ENCODE measurements around the gene LRIG1.

GRCh38 chr3:66403323-66403990 lies 97.4 kb downstream of the LRIG1 start:
- no peak for TF ChIP-seq RAD21 (IDR thresholded peaks at IDR 0.05; ENCODE audit: low read depth)
- no peak for TF ChIP-seq CREB1 (IDR thresholded peaks at IDR 0.05; ENCODE audit: low read depth)
- no peak for TF ChIP-seq TEAD4 (IDR thresholded peaks at IDR 0.05)
- no peak for TF ChIP-seq TAF1 (IDR thresholded peaks at IDR 0.05; ENCODE audit: low read depth)
- TF ChIP-seq ZBTB7A (IDR thresholded peaks at IDR 0.05; ENCODE audit: low read depth): no peak
- no peak for TF ChIP-seq CEBPB (IDR thresholded peaks at IDR 0.05)
- TF ChIP-seq, protein P1, sequence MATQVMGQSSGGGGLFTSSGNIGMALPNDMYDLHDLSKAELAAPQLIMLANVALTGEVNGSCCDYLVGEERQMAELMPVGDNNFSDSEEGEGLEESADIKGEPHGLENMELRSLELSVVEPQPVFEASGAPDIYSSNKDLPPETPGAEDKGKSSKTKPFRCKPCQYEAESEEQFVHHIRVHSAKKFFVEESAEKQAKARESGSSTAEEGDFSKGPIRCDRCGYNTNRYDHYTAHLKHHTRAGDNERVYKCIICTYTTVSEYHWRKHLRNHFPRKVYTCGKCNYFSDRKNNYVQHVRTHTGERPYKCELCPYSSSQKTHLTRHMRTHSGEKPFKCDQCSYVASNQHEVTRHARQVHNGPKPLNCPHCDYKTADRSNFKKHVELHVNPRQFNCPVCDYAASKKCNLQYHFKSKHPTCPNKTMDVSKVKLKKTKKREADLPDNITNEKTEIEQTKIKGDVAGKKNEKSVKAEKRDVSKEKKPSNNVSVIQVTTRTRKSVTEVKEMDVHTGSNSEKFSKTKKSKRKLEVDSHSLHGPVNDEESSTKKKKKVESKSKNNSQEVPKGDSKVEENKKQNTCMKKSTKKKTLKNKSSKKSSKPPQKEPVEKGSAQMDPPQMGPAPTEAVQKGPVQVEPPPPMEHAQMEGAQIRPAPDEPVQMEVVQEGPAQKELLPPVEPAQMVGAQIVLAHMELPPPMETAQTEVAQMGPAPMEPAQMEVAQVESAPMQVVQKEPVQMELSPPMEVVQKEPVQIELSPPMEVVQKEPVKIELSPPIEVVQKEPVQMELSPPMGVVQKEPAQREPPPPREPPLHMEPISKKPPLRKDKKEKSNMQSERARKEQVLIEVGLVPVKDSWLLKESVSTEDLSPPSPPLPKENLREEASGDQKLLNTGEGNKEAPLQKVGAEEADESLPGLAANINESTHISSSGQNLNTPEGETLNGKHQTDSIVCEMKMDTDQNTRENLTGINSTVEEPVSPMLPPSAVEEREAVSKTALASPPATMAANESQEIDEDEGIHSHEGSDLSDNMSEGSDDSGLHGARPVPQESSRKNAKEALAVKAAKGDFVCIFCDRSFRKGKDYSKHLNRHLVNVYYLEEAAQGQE (IDR thresholded peaks at IDR 0.05; ENCODE audit: low read depth): no peak
- TF ChIP-seq NFIC (IDR thresholded peaks at IDR 0.05): no peak
- no peak for TF ChIP-seq EGR1 (IDR thresholded peaks at IDR 0.05)
- no peak for TF ChIP-seq EP300 (IDR thresholded peaks at IDR 0.05; ENCODE audit: borderline replicate concordance)
- TF ChIP-seq FOXM1 (IDR thresholded peaks at IDR 0.05; ENCODE audit: borderline replicate concordance, low read depth): no peak
- TF ChIP-seq USF1 (IDR thresholded peaks at IDR 0.05): no peak
- TF ChIP-seq YY1 (IDR thresholded peaks at IDR 0.05; ENCODE audit: low read depth): no peak
- no peak for TF ChIP-seq TCF12 (IDR thresholded peaks at IDR 0.05; ENCODE audit: low read depth)

Data from Ishikawa (cell line).